ENCODE data around the gene MSX1. TPM values are rescaled to one million over a fixed set of nuclear protein-coding genes. Genes with fewer than 3 reads are reported as not detected.
A peak's percentile ranks its signal among the peaks of the same experiment; 100 is the strongest.

The MSX1 gene
- total RNA-seq, 5 donors from 2014 or later (not counting 1 experiment from before 2014, with no cell fraction given) = not detected

- WGBS (ENCODE audit: insufficient coverage) = 81% methylated on average over 9 of the region's 9 CpGs
- Histone ChIP-seq H3K9me3 (no peaks in the 10 kb centered on the region), H3K4me1 (ENCODE audit: control insufficient read depth in 1 of 2, extremely low read depth in 1 of 2, insufficient read depth in 2 of 2, low read length in 2 of 2) (no peaks in the 10 kb centered on the region), H3K27me3 (replicated peaks in 1 of 2; ENCODE audit: control insufficient read depth in 2 of 2, extremely low read depth in 1 of 2, insufficient read depth in 2 of 2, low read length in 1 of 2) (peaks cover 4 to 14% of the 10 kb centered on the region in 2 experiments), H3K4me3 (ENCODE audit: control insufficient read depth in 1 of 2, extremely low read depth in 1 of 2, low read length in 1 of 2) (no peak overlapping the region), H3K36me3 (ENCODE audit: control insufficient read depth in 2 of 2, extremely low read depth in 1 of 2, insufficient read depth in 1 of 2, low read length in 1 of 2) (no peaks in the 10 kb centered on the region), H3K27ac (ENCODE audit: low read length) (no peak overlapping the region)
- H3K36me3 Mint-ChIP-seq = no peaks in the 10 kb centered on the region
- H3K9me3 Mint-ChIP-seq = no peaks in the 10 kb centered on the region
- ATAC-seq (replicated peaks in 1 of 4) (no peak), DNase-seq (no peak)
- H3K27ac Mint-ChIP-seq = no peak overlapping the region
- H3K27me3 Mint-ChIP-seq = peaks cover 20 to 34% of the 10 kb centered on the region in 2 donors
- no peaks in the 10 kb centered on the region for H3K4me1 Mint-ChIP-seq
- POLR2A ChIA-PET = no interaction called here
- no peak overlapping the region for H3K4me3 Mint-ChIP-seq
- CTCF ChIA-PET = no interaction called here
Observed at GRCh38 chr4:4889781-4890180, 30.3 kb downstream of the MSX1 start.

GRCh38 chr4:4890574-4891255 lies 31.2 kb downstream of the MSX1 start:
- H3K4me1 ChIP-seq (ENCODE audit: control insufficient read depth in 1 of 2, extremely low read depth in 1 of 2, insufficient read depth in 2 of 2, low read length in 2 of 2) = no peaks in the 10 kb centered on the region
- no peak for ATAC-seq (replicated peaks in 1 of 4)
- Mint-ChIP-seq H3K9me3 (no peaks in the 10 kb centered on the region), H3K36me3 (no peaks in the 10 kb centered on the region), H3K27ac (no peak overlapping the region), H3K4me1 (no peaks in the 10 kb centered on the region), H3K27me3 (peaks cover 20 to 36% of the 10 kb centered on the region in 2 donors), H3K4me3 (no peak overlapping the region)
- peaks cover 4 to 14% of the 10 kb centered on the region in 2 experiments for H3K27me3 ChIP-seq (replicated peaks in 1 of 2; ENCODE audit: control insufficient read depth in 2 of 2, extremely low read depth in 1 of 2, insufficient read depth in 2 of 2, low read length in 1 of 2)
- CTCF ChIA-PET = no interaction called here
- POLR2A ChIA-PET = no interaction called here
- H3K36me3 ChIP-seq (ENCODE audit: control insufficient read depth in 2 of 2, extremely low read depth in 1 of 2, insufficient read depth in 1 of 2, low read length in 1 of 2) = no peaks in the 10 kb centered on the region
- no peaks in the 10 kb centered on the region for H3K9me3 ChIP-seq
- no peak overlapping the region for H3K27ac ChIP-seq (ENCODE audit: low read length)
- H3K4me3 ChIP-seq (ENCODE audit: control insufficient read depth in 1 of 2, extremely low read depth in 1 of 2, low read length in 1 of 2) = no peak overlapping the region
- DNase-seq = no peak
- 87% methylated on average over 7 of the region's 7 CpGs for WGBS (ENCODE audit: insufficient coverage)

GRCh38 chr4:4893721-4894120 lies 34.3 kb downstream of the MSX1 start:
- Histone ChIP-seq H3K36me3 (ENCODE audit: control insufficient read depth in 2 of 2, extremely low read depth in 1 of 2, insufficient read depth in 1 of 2, low read length in 1 of 2) (no peaks in the 10 kb centered on the region), H3K27ac (ENCODE audit: low read length) (no peak overlapping the region), H3K4me1 (ENCODE audit: control insufficient read depth in 1 of 2, extremely low read depth in 1 of 2, insufficient read depth in 2 of 2, low read length in 2 of 2) (no peaks in the 10 kb centered on the region), H3K4me3 (ENCODE audit: control insufficient read depth in 1 of 2, extremely low read depth in 1 of 2, low read length in 1 of 2) (no peak overlapping the region), H3K9me3 (no peaks in the 10 kb centered on the region), H3K27me3 (replicated peaks in 1 of 2; ENCODE audit: control insufficient read depth in 2 of 2, extremely low read depth in 1 of 2, insufficient read depth in 2 of 2, low read length in 1 of 2) (peaks cover 0 to 9% of the 10 kb centered on the region in 2 experiments)
- Mint-ChIP-seq H3K4me3 (no peak overlapping the region), H3K4me1 (no peaks in the 10 kb centered on the region), H3K27ac (peak overlapping the region in 1 of 2 donors; percentile 3), H3K36me3 (no peaks in the 10 kb centered on the region), H3K27me3 (peaks cover 11 to 29% of the 10 kb centered on the region in 2 donors), H3K9me3 (no peaks in the 10 kb centered on the region)
- ChIA-PET POLR2A (no interaction called here), CTCF (no interaction called here)
- ATAC-seq (replicated peaks in 1 of 4) (no peak), DNase-seq (no peak)
- no CpG with 5 or more reads among the region's 4 CpGs for WGBS (ENCODE audit: insufficient coverage)

GRCh38 chr4:4899202-4899925 lies 39.9 kb downstream of the MSX1 start:
- DNase-seq (no peak), ATAC-seq (replicated peaks in 1 of 4) (no peak)
- H3K27me3 Mint-ChIP-seq = peaks cover 11 to 29% of the 10 kb centered on the region in 2 donors
- no peaks in the 10 kb centered on the region for H3K4me1 ChIP-seq (ENCODE audit: control insufficient read depth in 1 of 2, extremely low read depth in 1 of 2, insufficient read depth in 2 of 2, low read length in 2 of 2)
- H3K9me3 ChIP-seq = no peaks in the 10 kb centered on the region
- no peaks in the 10 kb centered on the region for H3K4me1 Mint-ChIP-seq
- H3K36me3 ChIP-seq (ENCODE audit: control insufficient read depth in 2 of 2, extremely low read depth in 1 of 2, insufficient read depth in 1 of 2, low read length in 1 of 2) = no peaks in the 10 kb centered on the region
- WGBS (ENCODE audit: insufficient coverage) = 78% methylated on average over 5 of the region's 5 CpGs
- no peak overlapping the region for H3K27ac ChIP-seq (ENCODE audit: low read length)
- H3K36me3 Mint-ChIP-seq = no peaks in the 10 kb centered on the region
- POLR2A ChIA-PET = no interaction called here
- H3K9me3 Mint-ChIP-seq = peaks cover 0 to 4% (median 4%) of the 10 kb centered on the region in 3 donors
- no peak overlapping the region for H3K4me3 ChIP-seq (ENCODE audit: control insufficient read depth in 1 of 2, extremely low read depth in 1 of 2, low read length in 1 of 2)
- no peak overlapping the region for H3K27ac Mint-ChIP-seq
- H3K4me3 Mint-ChIP-seq = no peak overlapping the region
- H3K27me3 ChIP-seq (replicated peaks in 1 of 2; ENCODE audit: control insufficient read depth in 2 of 2, extremely low read depth in 1 of 2, insufficient read depth in 2 of 2, low read length in 1 of 2) = no peaks in the 10 kb centered on the region
- CTCF ChIA-PET = no interaction called here

GRCh38 chr4:4901877-4902276 lies 42.4 kb downstream of the MSX1 start:
- no peak overlapping the region for H3K27ac ChIP-seq (ENCODE audit: low read length)
- ATAC-seq (replicated peaks in 1 of 4) = no peak
- ChIA-PET POLR2A (no interaction called here), CTCF (no interaction called here)
- no peaks in the 10 kb centered on the region for H3K36me3 Mint-ChIP-seq
- no peaks in the 10 kb centered on the region for H3K27me3 ChIP-seq (replicated peaks in 1 of 2; ENCODE audit: control insufficient read depth in 2 of 2, extremely low read depth in 1 of 2, insufficient read depth in 2 of 2, low read length in 1 of 2)
- H3K4me3 Mint-ChIP-seq = no peak overlapping the region
- WGBS (ENCODE audit: insufficient coverage) = no CpG with 5 or more reads among the region's 2 CpGs
- H3K27me3 Mint-ChIP-seq = peaks cover 24 to 29% of the 10 kb centered on the region in 2 donors
- H3K9me3 ChIP-seq = no peaks in the 10 kb centered on the region
- H3K9me3 Mint-ChIP-seq = peaks cover 0 to 4% (median 4%) of the 10 kb centered on the region in 3 donors
- no peaks in the 10 kb centered on the region for H3K4me1 Mint-ChIP-seq
- DNase-seq = no peak
- H3K36me3 ChIP-seq (ENCODE audit: control insufficient read depth in 2 of 2, extremely low read depth in 1 of 2, insufficient read depth in 1 of 2, low read length in 1 of 2) = no peaks in the 10 kb centered on the region
- no peak overlapping the region for H3K4me3 ChIP-seq (ENCODE audit: control insufficient read depth in 1 of 2, extremely low read depth in 1 of 2, low read length in 1 of 2)
- no peaks in the 10 kb centered on the region for H3K4me1 ChIP-seq (ENCODE audit: control insufficient read depth in 1 of 2, extremely low read depth in 1 of 2, insufficient read depth in 2 of 2, low read length in 2 of 2)
- no peak overlapping the region for H3K27ac Mint-ChIP-seq

GRCh38 chr4:4912155-4912554 lies 52.7 kb downstream of the MSX1 start:
- H3K36me3 ChIP-seq (ENCODE audit: control insufficient read depth in 2 of 2, extremely low read depth in 1 of 2, insufficient read depth in 1 of 2, low read length in 1 of 2) = no peaks in the 10 kb centered on the region
- H3K27ac ChIP-seq (ENCODE audit: low read length) = no peak overlapping the region
- Mint-ChIP-seq H3K36me3 (no peaks in the 10 kb centered on the region), H3K4me1 (no peaks in the 10 kb centered on the region), H3K4me3 (no peak overlapping the region), H3K9me3 (no peaks in the 10 kb centered on the region), H3K27me3 (peaks cover 8 to 16% of the 10 kb centered on the region in 2 donors), H3K27ac (no peak overlapping the region)
- ChIA-PET CTCF (no interaction called here), POLR2A (no interaction called here)
- H3K27me3 ChIP-seq (replicated peaks in 1 of 2; ENCODE audit: control insufficient read depth in 2 of 2, extremely low read depth in 1 of 2, insufficient read depth in 2 of 2, low read length in 1 of 2) = peaks cover 0 to 18% of the 10 kb centered on the region in 2 experiments
- H3K9me3 ChIP-seq = no peaks in the 10 kb centered on the region
- H3K4me3 ChIP-seq (ENCODE audit: control insufficient read depth in 1 of 2, extremely low read depth in 1 of 2, low read length in 1 of 2) = no peak overlapping the region
- no CpG with 5 or more reads among the region's 2 CpGs for WGBS (ENCODE audit: insufficient coverage)
- DNase-seq (no peak), ATAC-seq (replicated peaks in 1 of 4) (no peak)
- no peaks in the 10 kb centered on the region for H3K4me1 ChIP-seq (ENCODE audit: control insufficient read depth in 1 of 2, extremely low read depth in 1 of 2, insufficient read depth in 2 of 2, low read length in 2 of 2)
